ENCODE measurements around the gene TEAD1.

- no peak for TF ChIP-seq CTCF (optimal IDR thresholded peaks at IDR 0.05 in 1 of 3, IDR thresholded peaks at IDR 0.05 in 1 of 3, conservative IDR thresholded peaks at IDR 0.05 in 1 of 3; ENCODE audit: extremely low read depth in 1 of 3, insufficient read depth in 2 of 3, low read length in 3 of 3)
- no peak for TF ChIP-seq EZH2 (IDR thresholded peaks at IDR 0.05; ENCODE audit: low read length)
Observed at GRCh38 chr11:12683874-12684273, 9.7 kb downstream of the TEAD1 start.
